GM12878 (cell line): Measurements from ENCODE around the gene SLC24A3. TPM values are rescaled to one million over a fixed set of nuclear protein-coding genes. Genes with fewer than 3 reads are reported as not detected.

Experiments
- ATAC-seq: fragments of 200-7000 bp; cut with Tn5 transposase; 3 replicates; pipeline ENCODE4 v1.9.1; 2020; ENCODE audit warnings: mild to moderate bottlenecking, moderate library complexity
- BruUV-seq: library from RNA; stranded (reverse); fragments of 400-500 nt; replicated peaks from 2 replicates; lab custom pipeline; 2021; lab: Mats Ljungman, UMichigan
- CTCF ChIA-PET: fragments of 300-600 bp; sonication (Branson Sonifier 250); formaldehyde crosslinking; extraction: SDS; loops from one replicate; lab custom pipeline; 2021; ENCODE audit warnings: inconsistent platforms; lab: Yijun Ruan, JAX
- POLR2A ChIA-PET: fragments of 350-600 bp; formaldehyde crosslinking; extraction: SDS; loops from one replicate; lab custom pipeline; 2021; ENCODE audit warnings: inconsistent platforms; lab: Charles Lee
- RAD21 ChIA-PET: fragments of 300-600 bp; sonication (Branson Sonifier 250); formaldehyde crosslinking; loops from one replicate; lab custom pipeline; 2023; ENCODE audit warnings: antibody characterized with exemption; ENCODE audit not compliant: unreplicated experiment; lab: Charles Lee
- SMC1A ChIA-PET: fragments of 300-600 bp; sonication (Branson Sonifier 250); formaldehyde crosslinking; loops from one replicate; lab custom pipeline; 2023; ENCODE audit not compliant: unreplicated experiment, uncharacterized antibody; lab: Charles Lee
- DNase-seq: peaks from one replicate; pipeline ENCODE4 v3.0.0-alpha.2; 2011; ENCODE audit warnings: low read depth, low spot score
- FAIRE-seq: peaks from 3 replicates; lab custom pipeline; 2011; peaks lifted over from hg19 to GRCh38; lab: Jason Lieb, UNC
- H2AFZ ChIP-seq: 2 replicates; pipeline ENCODE4 v1.6.0; 2011; ENCODE audit warnings: low read depth, low read length, control low read depth; ENCODE audit not compliant: control insufficient read depth
- H3K27ac ChIP-seq: 2 replicates; pipeline ENCODE4 v1.5.1; 2011; ENCODE audit warnings: control low read depth; ENCODE audit not compliant: control insufficient read depth, insufficient read depth
- H3K27me3 ChIP-seq, 2 experiments: replicated peaks in 1 of 2; 2 replicates each; pipeline versions ENCODE4 v1.6.0 to v1.6.1; 2011; ENCODE audit warnings: low read length in 1 of 2; ENCODE audit not compliant: control insufficient read depth in 2 of 2, insufficient read depth in 2 of 2
- H3K36me3 ChIP-seq, 2 experiments: 2 replicates each; pipeline ENCODE4 v1.5.1; 2011; ENCODE audit warnings: low read length in 1 of 2; ENCODE audit not compliant: control insufficient read depth in 2 of 2, insufficient read depth in 2 of 2
- H3K4me1 ChIP-seq: 2 replicates; pipeline ENCODE4 v1.6.1; 2011; ENCODE audit warnings: mild to moderate bottlenecking, low read length, moderate library complexity, mixed read lengths; ENCODE audit not compliant: control insufficient read depth, insufficient read depth
- H3K4me2 ChIP-seq: 2 replicates; pipeline ENCODE4 v1.6.0; 2011; ENCODE audit warnings: control low read depth; ENCODE audit not compliant: control insufficient read depth, insufficient read depth
- H3K4me3 ChIP-seq: fragments of 200-600 bp; sonication (generic); 2 replicates; pipeline ENCODE4 v1.5.1; 2016
- H3K79me2 ChIP-seq: 2 replicates; pipeline ENCODE4 v1.6.0; 2011; ENCODE audit warnings: low read length; ENCODE audit not compliant: control insufficient read depth, insufficient read depth
- H3K9ac ChIP-seq: 2 replicates; pipeline ENCODE4 v1.8.0; 2011; ENCODE audit warnings: low read length, control low read depth, mixed read lengths; ENCODE audit not compliant: control insufficient read depth, insufficient read depth
- H3K9me3 ChIP-seq: replicated peaks from 3 replicates; pipeline ENCODE4 v1.5.1; 2011; ENCODE audit warnings: mild to moderate bottlenecking, low read length; ENCODE audit not compliant: control insufficient read depth, insufficient read depth
- H4K20me1 ChIP-seq: 2 replicates; pipeline ENCODE4 v1.6.0; 2011; ENCODE audit not compliant: control insufficient read depth, insufficient read depth
- ASH2L ChIP-seq: fragments of 300-600, 200-600 bp; sonication (generic); IDR thresholded peaks from 2 replicates; pipeline ENCODE4 v1.6.1; 2017; ENCODE audit warnings: low read depth, mild to moderate bottlenecking, borderline replicate concordance
- BACH1 ChIP-seq: fragments of 450-650 bp; IDR thresholded peaks from 2 replicates; pipeline ENCODE4 v1.6.1; 2017; ENCODE audit warnings: mild to moderate bottlenecking, borderline replicate concordance
- BHLHE40 ChIP-seq, 2 experiments: fragments of 450-650 bp in 1 of 2; IDR thresholded peaks; 2 replicates each; pipeline ENCODE4 v1.6.1; 2011 to 2017; ENCODE audit warnings: low read depth in 2 of 2, borderline replicate concordance in 1 of 2, improper control_type of control experiment in 1 of 2, low read length in 1 of 2, mild to moderate bottlenecking in 1 of 2
- CHD2 ChIP-seq: IDR thresholded peaks from 2 replicates; pipeline ENCODE4 v1.6.1; 2011; ENCODE audit warnings: low read depth, low read length, improper control_type of control experiment, borderline replicate concordance
- EP300 ChIP-seq, 2 experiments: fragments of 150-350 bp in 1 of 2; IDR thresholded peaks; 2 replicates each; pipeline ENCODE4 v1.6.1; 2011 to 2012; ENCODE audit warnings: low read depth in 2 of 2, low read length in 2 of 2, borderline replicate concordance in 1 of 2, improper control_type of control experiment in 1 of 2, inconsistent platforms in 1 of 2; ENCODE audit not compliant: control insufficient read depth in 1 of 2
- GABPA ChIP-seq: IDR thresholded peaks from 2 replicates; pipeline ENCODE4 v1.6.1; 2014; ENCODE audit warnings: antibody characterized with exemption, low read depth, mild to moderate bottlenecking, inconsistent platforms
- IKZF1 ChIP-seq: fragments of 450-650 bp; conservative IDR thresholded peaks from 2 replicates; pipeline ENCODE4 v1.6.1; 2017; ENCODE audit warnings: antibody characterized with exemption, mild to moderate bottlenecking
- IKZF2 ChIP-seq, 2 experiments: fragments of 450-650 bp; IDR thresholded peaks; 2 replicates each; pipeline ENCODE4 v1.6.1; 2017; ENCODE audit warnings: mild to moderate bottlenecking in 2 of 2, moderate library complexity in 2 of 2
- MEF2B ChIP-seq: fragments of 450-650 bp; IDR thresholded peaks from 2 replicates; pipeline ENCODE4 v1.6.1; 2018; ENCODE audit warnings: mild to moderate bottlenecking, moderate library complexity; ENCODE audit not compliant: partially characterized antibody, poor library complexity, severe bottlenecking
- MTA2 ChIP-seq: fragments of 450-650 bp; IDR thresholded peaks from 2 replicates; pipeline ENCODE4 v1.6.1; 2016; ENCODE audit warnings: low read depth, mild to moderate bottlenecking, moderate library complexity
- MYB ChIP-seq: fragments of 150-350 bp; IDR thresholded peaks from 2 replicates; pipeline ENCODE4 v1.6.1; 2014; ENCODE audit warnings: mild to moderate bottlenecking, low read depth, low read length, borderline replicate concordance
- MYC ChIP-seq: IDR thresholded peaks from 2 replicates; pipeline ENCODE4 v1.6.1; 2011; ENCODE audit warnings: mild to moderate bottlenecking, low read length, moderate library complexity, inconsistent platforms; ENCODE audit not compliant: insufficient read depth, insufficient replicate concordance, insufficient read length, severe bottlenecking
- NFYA ChIP-seq: IDR thresholded peaks from 2 replicates; pipeline ENCODE4 v1.6.1; 2011; ENCODE audit warnings: low read depth, mild to moderate bottlenecking, low read length, improper control_type of control experiment, borderline replicate concordance
- NR2C1 ChIP-seq: fragments of 450-650 bp; IDR thresholded peaks from 2 replicates; pipeline ENCODE4 v1.6.1; 2017; ENCODE audit warnings: antibody characterized with exemption, mild to moderate bottlenecking, moderate library complexity
- POLR2A ChIP-seq: IDR thresholded peaks from 2 replicates; pipeline ENCODE4 v1.6.1; 2011; ENCODE audit warnings: low read depth, mild to moderate bottlenecking, low read length
- RELA ChIP-seq: fragments of 450-650 bp; IDR thresholded peaks from 2 replicates; pipeline ENCODE4 v1.8.0; 2014; ENCODE audit warnings: borderline replicate concordance; ENCODE audit not compliant: partially characterized antibody
- SREBF1 ChIP-seq: IDR thresholded peaks from 2 replicates; pipeline ENCODE4 v1.6.1; 2012; ENCODE audit warnings: mild to moderate bottlenecking, low read length
- TCF12 ChIP-seq: IDR thresholded peaks from 2 replicates; pipeline ENCODE4 v1.6.1; 2011; ENCODE audit warnings: low read depth, mild to moderate bottlenecking, low read length
- YBX1 ChIP-seq: fragments of 450-650 bp; IDR thresholded peaks from 2 replicates; pipeline ENCODE4 v1.6.1; 2016; ENCODE audit warnings: antibody characterized with exemption
- ZBED1 ChIP-seq: IDR thresholded peaks from 2 replicates; pipeline ENCODE4 v1.6.1; 2016; ENCODE audit warnings: borderline replicate concordance
- ZBTB11 ChIP-seq: fragments of 450-650 bp; formaldehyde crosslinking; IDR thresholded peaks from 2 replicates; pipeline ENCODE4 v1.5.0; 2022; ENCODE audit warnings: mild to moderate bottlenecking, missing genetic modification characterization
- ZNF207 ChIP-seq: fragments of 450-650 bp; IDR thresholded peaks from 2 replicates; pipeline ENCODE4 v1.6.1; 2014; ENCODE audit warnings: antibody characterized with exemption, mild to moderate bottlenecking, borderline replicate concordance
- ZNF24 ChIP-seq: fragments of 450-650 bp; IDR thresholded peaks from 2 replicates; pipeline ENCODE4 v1.6.1; 2017; ENCODE audit warnings: antibody characterized with exemption, mild to moderate bottlenecking
- ZZZ3 ChIP-seq: IDR thresholded peaks from 2 replicates; pipeline ENCODE4 v1.6.1; 2011; ENCODE audit warnings: low read depth; ENCODE audit not compliant: control insufficient read depth, insufficient read length
- WGBS: methylation state at CpG from one replicate; pipeline ENCODE4 v1.1.6; 2016; ENCODE audit warnings: low lambda C conversion rate; ENCODE audit not compliant: insufficient replicate concordance, insufficient coverage; ENCODE audit errors: missing lambda C conversion rate; 5-methylcytosine and 5-hydroxymethylcytosine counted together
- in situ Hi-C: fragments of 300-500 bp; cut with MboI; formaldehyde crosslinking; loops from 9 replicates; pipeline ENCODE4 v1.14.3; 2018; ENCODE audit warnings: mixed read lengths
- intact Hi-C: fragments of 100-400 bp; cut with micrococcal nuclease; formaldehyde crosslinking; loops from one replicate; pipeline ENCODE4 v1.14.2; 2022; ENCODE audit not compliant: unreplicated experiment
- polyA plus RNA-seq, 11 experiments: library from polyadenylated mRNA; depleted of rRNA in 4 of 11; unstranded in 6 of 11; stranded (reverse) in 5 of 11; fragments of >200 nt; fragmentation: Nextera tagmentation in 4 of 11; fragmentation: Illumina TruSeq in 1 of 11; extraction: Ambion mirVana in 4 of 11; extraction: Trizol in 1 of 11; gene quantifications; 1 replicate in 1 of 11; 2 replicates in 10 of 11; pipeline versions ENCODE4 v1.2.1 to v1.2.3, GENCODE V29; 2011 to 2016; ENCODE audit warnings: inconsistent platforms in 2 of 11, missing spikeins in 2 of 11, low read depth in 1 of 11
- total RNA-seq, 4 experiments: library from RNA; depleted of rRNA in 3 of 4; stranded (reverse); fragments of >200 nt in 3 of 4; fragmentation: Illumina TruSeq in 1 of 4; extraction: Trizol in 1 of 4; gene quantifications; 2 replicates each; pipeline versions ENCODE4 v1.2.1 to v1.2.3, GENCODE V29; 2013 to 2021

The SLC24A3 gene
- total and polyA plus RNA-seq, 10 of the 15 experiments (the other 5 are each of a cell fraction or from before 2014, with no cell fraction given): 0.04 TPM; not detected in 9

- no TSS peak for BruUV-seq
- Histone ChIP-seq H3K36me3 (no peaks in the 10 kb centered on the region), H3K79me2 (no peaks in the 10 kb centered on the region), H3K4me2 (no peak overlapping the region), H3K4me3 (no peak overlapping the region), H3K4me1 (no peaks in the 10 kb centered on the region), H3K27me3 (no peaks in the 10 kb centered on the region), H3K27ac (no peak overlapping the region), H4K20me1 (no peaks in the 10 kb centered on the region), H2AFZ (no peak overlapping the region), H3K9ac (no peak overlapping the region), H3K9me3 (no peaks in the 10 kb centered on the region)
- FAIRE-seq: no peak
- CTCF ChIA-PET: interaction anchor here (0.9 to 1.6 kb wide), 2 partner anchors 21 to 26 kb away, joined by 4 read pairs; no protein-coding TSS in a partner anchor
- DNase-seq: peak; percentile 3
- ATAC-seq: peak; percentile 77
- SMC1A ChIA-PET: interaction anchor here (0.6 to 3.4 kb wide), 12 partner anchors 11 to 247 kb away, joined by 3 to 30 read pairs (median 4); no protein-coding TSS in a partner anchor
- RAD21 ChIA-PET: interaction anchor here (0.8 to 1.8 kb wide), 6 partner anchors 15 to 78 kb away, joined by 3 to 5 read pairs (median 4); partner anchors contain the start of gene RIN2
- in situ Hi-C loops: no loop called here
- intact Hi-C loops: no loop called here
- 18% methylated on average over 6 of the region's 6 CpGs for WGBS
- POLR2A ChIA-PET: interaction anchor here (1.1 kb wide), 1 partner anchor 42 kb away, joined by 4 read pairs; no protein-coding TSS in a partner anchor
- TF ChIP-seq ASH2L (no peak), EP300 (IDR thresholded peaks at IDR 0.05; ENCODE audit: borderline replicate concordance in 1 of 2, control insufficient read depth in 1 of 2, low read depth in 2 of 2, low read length in 2 of 2) (no peak), BHLHE40 (IDR thresholded peaks at IDR 0.05; ENCODE audit: borderline replicate concordance in 1 of 2, low read depth in 2 of 2, low read length in 1 of 2) (peak in 1 of 2 experiments; percentile 29; a peak in 1 of 4 replicates), NR2C1 (no peak), SREBF1 (no peak), IKZF2 (IDR thresholded peaks at IDR 0.05) (peak; percentile 26; a peak in 2 of 4 replicates), YBX1 (no peak), ZZZ3 (no peak), IKZF1 (peak; percentile 30; the same call in 1 of the 2 replicates), MYB (no peak), ZBTB11 (no peak), MEF2B (peak; percentile 71), BACH1 (no peak), ZNF207 (no peak), TCF12 (no peak), ZBED1 (no peak), POLR2A (no peak), MTA2 (0 out of 2 replicates have a peak, but pooled peaks have one; percentile 26), ZNF24 (no peak), RELA (no peak), GABPA (no peak), MYC (no peak), NFYA (no peak), CHD2 (no peak)
Measured at GRCh38 chr20:19735446-19735845, 523.0 kb downstream of the SLC24A3 start.
